GM19452 (cell line): ENCODE results near the gene KLF13.

Experiments used
- ATAC-seq: cut with Tn5 transposase; IDR thresholded peaks from one replicate; pipeline ENCODE4 v1.9.1; 2021; ENCODE audit not compliant: unreplicated experiment

The KLF13 gene

DNA sequence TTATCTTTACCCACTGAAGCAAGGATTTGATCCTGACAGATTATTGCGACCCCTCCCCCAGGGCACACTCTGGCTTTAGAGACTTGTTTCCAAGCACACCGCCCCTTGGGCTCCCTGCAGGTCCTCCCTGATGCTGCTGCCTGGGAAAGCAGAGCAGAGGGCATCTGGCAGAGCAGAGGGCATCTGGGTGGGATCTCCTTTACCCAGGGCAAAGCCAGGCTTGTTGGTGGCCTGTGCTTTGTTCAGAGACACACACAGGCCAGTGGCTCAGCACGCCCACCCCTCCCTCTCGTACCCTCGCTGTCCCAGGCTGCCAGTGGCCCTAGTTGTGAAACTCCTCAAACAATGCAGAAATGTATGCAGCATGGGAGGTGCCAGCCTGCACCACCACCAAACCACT is 4.8 kb downstream of the KLF13 start:
- no peak for ATAC-seq

DNA sequence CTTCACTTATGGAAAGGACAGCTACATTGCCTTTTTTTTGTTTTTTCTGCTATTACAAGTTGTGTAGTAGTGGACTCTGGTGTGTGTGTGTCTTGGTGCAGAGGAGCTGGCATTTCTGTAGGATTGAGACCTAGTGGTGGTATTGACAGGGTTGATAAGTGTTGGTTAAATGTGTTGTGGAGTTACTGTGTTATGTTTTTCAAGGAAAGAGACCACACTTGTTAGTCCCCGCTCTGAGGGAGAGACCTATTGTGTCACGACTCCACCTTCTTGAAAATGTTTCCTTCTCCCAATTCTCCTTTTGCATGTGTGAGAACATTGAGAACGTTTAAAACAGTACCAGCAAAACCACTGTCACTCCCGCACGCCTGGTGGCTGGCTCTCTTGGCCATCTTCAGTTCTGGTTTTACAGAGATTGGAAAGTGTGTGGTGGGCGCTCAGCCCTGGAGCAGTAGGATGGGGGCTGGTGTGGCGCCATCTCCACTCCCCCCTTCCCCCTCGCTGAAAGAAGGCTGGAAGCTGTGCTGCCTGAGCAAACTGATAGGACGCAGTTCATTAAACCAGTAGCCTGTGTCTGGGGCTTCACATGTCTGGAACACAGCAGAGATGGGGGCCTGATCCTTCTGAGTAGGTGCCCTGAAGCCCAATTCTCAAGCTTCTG is 5.5 kb downstream of the KLF13 start:
- ATAC-seq, result no peak

- ATAC-seq, result no peak
Observed at GRCh38 chr15:31332681-31333071, 6.0 kb downstream of the KLF13 start.

- no peak for ATAC-seq
Observed at GRCh38 chr15:31333119-31333518, 6.5 kb downstream of the KLF13 start.

DNA sequence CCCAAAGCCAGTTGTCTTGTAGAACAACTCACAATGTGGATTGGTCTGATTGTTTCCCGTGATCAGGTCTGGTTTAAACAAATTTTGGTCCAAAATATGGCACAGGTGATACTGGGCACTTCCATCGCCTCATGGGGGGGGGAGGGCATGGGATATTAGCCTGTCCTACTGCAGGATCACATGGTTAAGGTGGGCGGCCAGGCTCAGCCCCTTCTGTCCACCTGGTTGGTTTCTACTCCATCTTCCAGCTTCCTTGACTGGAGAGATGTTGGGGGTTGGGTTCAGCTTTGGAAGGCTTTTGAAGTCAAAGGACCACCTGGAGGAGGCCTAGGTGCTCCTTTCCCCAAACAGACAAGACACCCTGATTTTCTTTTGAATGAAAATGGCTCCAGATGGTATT is 7.2 kb downstream of the KLF13 start:
- ATAC-seq, result no peak

DNA sequence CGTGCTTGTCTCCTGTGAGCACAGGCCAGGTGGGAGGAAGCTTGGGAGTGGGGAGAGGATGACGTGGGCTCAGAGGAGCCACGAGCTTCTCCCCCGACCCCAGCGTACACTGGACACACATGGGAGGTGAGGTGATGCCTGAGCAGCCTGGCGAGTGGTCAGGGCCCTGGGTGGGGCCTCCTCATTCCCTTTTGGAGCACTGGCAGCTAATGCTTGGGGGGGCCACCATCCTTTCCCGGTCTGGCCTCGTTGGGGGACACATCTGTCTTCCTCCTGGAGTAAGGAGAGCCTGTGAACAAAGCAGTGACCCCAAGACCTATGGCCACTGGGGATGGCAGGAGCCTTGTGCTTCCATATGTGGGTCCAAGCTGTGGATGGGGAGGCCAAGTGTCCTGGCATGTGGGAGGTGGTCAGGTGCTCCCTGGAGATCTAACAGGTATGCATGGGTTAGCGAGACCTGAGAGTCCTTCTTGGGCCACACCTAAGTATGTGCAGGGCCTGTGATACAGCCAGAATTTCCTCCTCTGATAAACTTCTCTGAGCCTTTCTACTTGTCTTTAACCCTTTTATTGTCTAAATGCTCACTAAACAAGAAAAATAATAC is 9.5 kb downstream of the KLF13 start:
- ATAC-seq, result no peak

DNA sequence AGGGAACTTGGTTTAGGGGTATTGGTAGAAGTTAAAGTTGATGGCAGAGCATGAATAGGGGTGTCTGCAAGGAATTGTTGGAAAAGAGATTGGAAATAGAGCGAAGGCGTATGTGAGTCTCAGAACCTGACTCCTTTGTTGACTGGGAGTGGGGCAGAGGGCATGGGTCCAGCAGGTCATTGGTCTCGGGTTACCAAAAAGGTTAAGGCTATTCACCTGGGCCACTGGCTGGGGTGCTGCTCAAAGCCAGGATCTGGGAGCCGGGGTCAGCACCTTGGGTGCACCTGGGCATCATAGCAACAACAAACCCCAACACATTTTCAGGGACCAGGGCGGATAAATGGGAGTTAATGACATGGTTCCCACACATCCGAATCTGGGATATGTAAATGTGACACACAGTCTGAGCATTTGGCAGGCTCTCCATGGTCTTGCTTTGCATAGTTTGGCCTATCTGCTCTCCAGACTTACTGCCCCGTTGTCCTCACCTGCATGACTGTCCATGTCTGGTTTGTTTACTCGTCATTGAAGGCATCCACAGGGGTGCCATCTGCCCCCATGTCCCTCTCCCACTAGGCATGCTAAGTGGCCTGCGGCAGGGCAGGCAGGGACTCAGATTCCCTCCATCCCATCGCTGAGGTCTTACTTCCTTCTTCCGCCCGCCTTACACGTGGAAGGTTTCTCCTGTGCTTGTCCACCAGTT is 10.1 kb downstream of the KLF13 start:
- no peak for ATAC-seq

GRCh38 chr15:31337352-31338031 is 10.9 kb downstream of the KLF13 start:
- ATAC-seq, result no peak

DNA sequence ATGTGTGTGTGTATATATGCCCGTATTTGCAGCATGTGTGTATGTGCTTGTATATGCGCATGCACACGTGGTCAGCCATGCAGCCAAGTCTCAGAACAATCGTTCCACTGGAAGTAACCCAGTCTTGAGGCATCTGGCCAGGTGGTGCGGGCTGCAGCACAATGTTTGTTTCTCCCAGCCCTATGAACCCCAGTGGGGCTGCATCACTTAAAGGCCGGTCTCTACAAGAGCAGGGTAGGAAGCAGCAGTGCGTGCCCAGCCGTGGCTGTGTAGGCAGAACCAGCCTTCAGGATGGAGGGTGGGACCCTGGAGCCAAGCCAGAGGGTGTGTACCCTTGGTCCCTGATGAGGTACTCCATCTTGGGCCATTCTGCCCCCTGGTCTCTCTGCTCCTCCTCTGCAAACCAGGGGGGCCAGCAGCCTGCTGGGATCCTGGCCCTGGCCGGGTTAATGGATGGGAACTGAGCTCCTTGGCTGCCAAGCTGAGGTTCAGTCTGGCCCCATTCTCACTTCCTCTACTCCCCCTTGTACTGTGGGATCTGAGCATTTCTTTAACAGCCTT is 11.8 kb downstream of the KLF13 start:
- peak; percentile 49 for ATAC-seq

GRCh38 chr15:31338879-31339557 is 12.4 kb downstream of the KLF13 start:
- ATAC-seq, result peak; percentile 43

- no peak for ATAC-seq
Observed at GRCh38 chr15:31339558-31339895, 12.9 kb downstream of the KLF13 start.

DNA sequence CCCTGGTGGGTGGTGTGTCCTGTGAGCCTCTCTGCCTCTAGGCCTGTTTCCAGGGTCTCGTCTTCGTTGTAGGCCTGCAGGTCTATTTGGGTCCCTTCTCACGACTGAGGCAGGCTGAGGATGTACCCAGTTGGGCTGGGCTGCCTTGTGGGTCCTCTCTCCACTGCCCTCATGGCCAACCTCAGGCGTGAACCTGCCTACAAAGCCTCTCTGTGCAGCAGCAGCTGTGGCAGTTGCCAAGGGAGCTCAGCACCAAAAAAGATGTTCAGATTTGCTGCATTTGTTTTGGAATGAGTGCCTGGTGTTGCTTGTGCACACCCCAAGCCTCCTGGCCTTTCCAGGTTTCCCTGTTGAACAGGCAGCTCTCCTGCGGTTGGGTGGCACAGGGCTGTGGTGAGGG is 13.4 kb downstream of the KLF13 start:
- ATAC-seq, result no peak

GRCh38 chr15:31340592-31340991 is 14.0 kb downstream of the KLF13 start:
- no peak for ATAC-seq

GRCh38 chr15:31341071-31341470 is 14.4 kb downstream of the KLF13 start:
- ATAC-seq, result no peak

GRCh38 chr15:31341496-31342195 is 15.0 kb downstream of the KLF13 start:
- no peak for ATAC-seq

GRCh38 chr15:31342381-31342780 is 15.7 kb downstream of the KLF13 start:
- ATAC-seq, result no peak

GRCh38 chr15:31342781-31343626 is 16.4 kb downstream of the KLF13 start:
- no peak for ATAC-seq

DNA sequence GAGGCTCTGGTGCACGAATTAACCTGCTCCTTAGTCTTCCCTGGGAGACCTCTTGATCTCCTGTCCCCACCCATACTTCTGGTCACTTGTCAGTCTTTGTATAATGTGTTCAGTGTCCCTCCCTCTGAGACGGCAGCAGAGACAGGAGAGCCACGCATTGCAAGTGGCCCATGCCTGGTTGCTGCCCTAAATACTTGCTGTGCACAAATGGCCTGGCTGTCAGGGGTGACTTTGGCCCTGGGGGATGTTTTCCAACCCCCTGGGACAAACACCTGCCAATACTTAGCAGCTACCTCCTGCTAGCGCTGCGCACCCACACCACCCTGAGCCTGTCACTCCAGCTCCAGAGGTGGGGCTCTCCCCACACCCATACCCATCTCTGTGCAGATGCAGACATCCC is 17.2 kb downstream of the KLF13 start:
- ATAC-seq, result no peak

DNA sequence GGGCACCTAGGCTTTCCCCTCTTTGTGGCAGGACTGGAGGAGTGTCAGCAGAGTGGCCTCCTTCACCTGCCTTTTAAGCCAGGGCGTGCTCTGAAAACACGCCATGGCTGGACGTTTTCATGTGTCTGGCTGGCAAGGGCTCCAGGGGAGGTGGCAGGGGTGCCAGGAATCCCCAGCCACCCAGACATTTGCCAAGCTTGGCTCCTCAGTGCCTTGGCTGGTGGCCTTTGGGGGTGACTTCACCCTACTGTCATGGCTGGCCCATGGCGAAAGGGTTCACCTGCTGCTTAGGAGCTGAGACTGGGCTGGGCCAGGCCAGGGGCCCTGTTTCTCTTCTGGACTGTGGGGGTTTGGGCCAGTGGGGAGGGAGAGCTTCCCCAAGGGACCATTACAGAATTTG is 17.6 kb downstream of the KLF13 start:
- no peak for ATAC-seq
